ENCODE results near the gene TBC1D22B.

Gene TBC1D22B

GRCh38 chr6:37262446-37263026 is 5.0 kb downstream of the TBC1D22B start:
- no peak overlapping the region for H3K4me3 ChIP-seq (ENCODE audit: low read depth, low read length)
- no peak for DNase-seq (ENCODE audit: low read depth)

GRCh38 chr6:37265001-37265400 is 7.4 kb downstream of the TBC1D22B start:
- no peak for DNase-seq (ENCODE audit: low read depth)
- no peak overlapping the region for H3K4me3 ChIP-seq (ENCODE audit: low read depth, low read length)
- TF ChIP-seq, protein P1, sequence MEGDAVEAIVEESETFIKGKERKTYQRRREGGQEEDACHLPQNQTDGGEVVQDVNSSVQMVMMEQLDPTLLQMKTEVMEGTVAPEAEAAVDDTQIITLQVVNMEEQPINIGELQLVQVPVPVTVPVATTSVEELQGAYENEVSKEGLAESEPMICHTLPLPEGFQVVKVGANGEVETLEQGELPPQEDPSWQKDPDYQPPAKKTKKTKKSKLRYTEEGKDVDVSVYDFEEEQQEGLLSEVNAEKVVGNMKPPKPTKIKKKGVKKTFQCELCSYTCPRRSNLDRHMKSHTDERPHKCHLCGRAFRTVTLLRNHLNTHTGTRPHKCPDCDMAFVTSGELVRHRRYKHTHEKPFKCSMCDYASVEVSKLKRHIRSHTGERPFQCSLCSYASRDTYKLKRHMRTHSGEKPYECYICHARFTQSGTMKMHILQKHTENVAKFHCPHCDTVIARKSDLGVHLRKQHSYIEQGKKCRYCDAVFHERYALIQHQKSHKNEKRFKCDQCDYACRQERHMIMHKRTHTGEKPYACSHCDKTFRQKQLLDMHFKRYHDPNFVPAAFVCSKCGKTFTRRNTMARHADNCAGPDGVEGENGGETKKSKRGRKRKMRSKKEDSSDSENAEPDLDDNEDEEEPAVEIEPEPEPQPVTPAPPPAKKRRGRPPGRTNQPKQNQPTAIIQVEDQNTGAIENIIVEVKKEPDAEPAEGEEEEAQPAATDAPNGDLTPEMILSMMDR (IDR thresholded peaks at IDR 0.05; ENCODE audit: low read depth, low read length): no peak
- TF ChIP-seq MAX (IDR thresholded peaks at IDR 0.05; ENCODE audit: low read depth, low read length) (no peak), POLR2A (IDR thresholded peaks at IDR 0.05; ENCODE audit: extremely low read depth, insufficient read length) (no peak), MYC (IDR thresholded peaks at IDR 0.05; ENCODE audit: low read depth, low read length) (no peak)

More at GRCh38 chr6:37262446-37263026, 5.0 kb downstream of the TBC1D22B start:
- TF ChIP-seq MYC (IDR thresholded peaks at IDR 0.05; ENCODE audit: low read depth, low read length) (no peak), POLR2A (IDR thresholded peaks at IDR 0.05; ENCODE audit: extremely low read depth, insufficient read length) (no peak), MAX (IDR thresholded peaks at IDR 0.05; ENCODE audit: low read depth, low read length) (no peak)
- TF ChIP-seq, protein P1 (IDR thresholded peaks at IDR 0.05; ENCODE audit: low read depth, low read length): no peak

DNA sequence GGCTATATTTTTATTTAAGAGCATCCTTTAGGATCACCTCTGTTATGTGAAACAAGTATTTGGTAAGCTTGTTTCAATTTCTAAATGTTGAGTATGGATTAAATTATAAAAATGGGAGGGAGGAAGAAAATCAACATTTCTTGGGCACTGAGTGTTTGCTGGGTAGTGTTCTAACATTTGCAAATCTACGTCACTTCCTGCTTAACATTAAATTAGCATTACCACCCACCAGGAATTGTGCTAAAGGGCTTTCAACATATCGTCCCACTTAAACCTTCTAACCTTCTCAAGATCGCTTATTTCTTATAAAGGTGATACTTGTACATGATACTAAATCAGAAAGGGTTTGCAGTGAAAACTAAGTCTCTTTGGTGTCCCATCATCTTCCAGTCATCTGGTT is 8.3 kb downstream of the TBC1D22B start:
- DNase-seq (ENCODE audit: low read depth): no peak
- H3K4me3 ChIP-seq (ENCODE audit: low read depth, low read length): no peak overlapping the region
- TF ChIP-seq, protein P1 (IDR thresholded peaks at IDR 0.05; ENCODE audit: low read depth, low read length): no peak
- TF ChIP-seq MYC (IDR thresholded peaks at IDR 0.05; ENCODE audit: low read depth, low read length): no peak
- no peak for TF ChIP-seq MAX (IDR thresholded peaks at IDR 0.05; ENCODE audit: low read depth, low read length)
- no peak for TF ChIP-seq POLR2A (IDR thresholded peaks at IDR 0.05; ENCODE audit: extremely low read depth, insufficient read length)

GRCh38 chr6:37269105-37269504 is 11.5 kb downstream of the TBC1D22B start:
- DNase-seq (ENCODE audit: low read depth): no peak
- TF ChIP-seq POLR2A (IDR thresholded peaks at IDR 0.05; ENCODE audit: extremely low read depth, insufficient read length): no peak
- TF ChIP-seq MAX (IDR thresholded peaks at IDR 0.05; ENCODE audit: low read depth, low read length): no peak
- TF ChIP-seq MYC (IDR thresholded peaks at IDR 0.05; ENCODE audit: low read depth, low read length): no peak
- TF ChIP-seq, protein P1 (IDR thresholded peaks at IDR 0.05; ENCODE audit: low read depth, low read length): no peak
- no peak overlapping the region for H3K4me3 ChIP-seq (ENCODE audit: low read depth, low read length)

DNA sequence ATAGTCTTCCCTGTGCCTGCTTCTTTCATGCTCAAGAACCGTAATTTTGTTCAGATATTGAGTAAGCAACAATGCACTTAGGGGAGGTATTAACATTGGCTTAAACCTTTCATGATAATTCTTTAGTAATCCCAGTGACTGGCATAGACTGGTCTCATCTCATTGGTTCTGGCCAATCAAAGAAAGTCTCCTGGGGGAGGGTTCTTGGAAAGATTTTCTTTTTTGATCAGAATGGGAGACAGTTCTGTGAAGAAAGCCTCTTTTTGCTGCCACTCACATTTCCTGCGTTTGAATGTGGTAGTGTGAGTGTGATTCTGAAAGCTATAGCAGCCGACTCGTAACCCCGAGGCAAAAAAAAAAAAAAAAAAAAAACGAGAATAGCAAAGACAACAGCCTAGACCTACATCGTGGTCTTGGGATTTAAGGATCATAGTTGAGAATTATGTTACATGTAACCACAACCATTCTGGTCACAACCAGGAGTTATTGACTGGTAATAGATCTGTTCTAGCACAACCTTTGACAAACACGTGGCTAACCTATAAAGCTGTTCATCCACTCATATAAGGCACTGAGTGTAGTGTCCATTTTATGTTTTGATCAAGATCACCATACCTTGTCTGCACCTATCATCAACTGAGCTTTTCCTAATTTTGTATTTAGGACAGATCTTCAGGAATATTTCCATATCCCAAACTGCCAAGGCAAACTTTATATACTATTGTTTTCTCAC is 15.4 kb downstream of the TBC1D22B start:
- no peak for DNase-seq (ENCODE audit: low read depth)
- TF ChIP-seq, protein P1 (IDR thresholded peaks at IDR 0.05; ENCODE audit: low read depth, low read length): no peak
- TF ChIP-seq MAX (IDR thresholded peaks at IDR 0.05; ENCODE audit: low read depth, low read length): no peak
- TF ChIP-seq POLR2A (IDR thresholded peaks at IDR 0.05; ENCODE audit: extremely low read depth, insufficient read length): no peak
- TF ChIP-seq MYC (IDR thresholded peaks at IDR 0.05; ENCODE audit: low read depth, low read length): no peak
- no peak overlapping the region for H3K4me3 ChIP-seq (ENCODE audit: low read depth, low read length)
